GM13976 (cell line): Measurements from ENCODE around the gene MCTP2.

Experiments used
- DNase-seq: peaks from one replicate; pipeline ENCODE4 v3.0.0; 2012; ENCODE audit warnings: low spot score
- in situ Hi-C: fragments of 300-500 bp; cut with MboI; formaldehyde crosslinking; loops from one replicate; pipeline ENCODE4 v1.12.0; 2022; ENCODE audit warnings: low sequenced_read_pairs, mixed read lengths, inconsistent platforms; ENCODE audit not compliant: unreplicated experiment
- TF ChIP-seq, protein P1 (sequence below): IDR thresholded peaks from 2 replicates; pipeline ENCODE4 v1.5.1; 2012; ENCODE audit warnings: borderline replicate concordance, mild to moderate bottlenecking; ENCODE audit not compliant: insufficient read depth; ENCODE audit errors: extremely low read depth, missing control alignments, control extremely low read depth

The MCTP2 gene

DNA sequence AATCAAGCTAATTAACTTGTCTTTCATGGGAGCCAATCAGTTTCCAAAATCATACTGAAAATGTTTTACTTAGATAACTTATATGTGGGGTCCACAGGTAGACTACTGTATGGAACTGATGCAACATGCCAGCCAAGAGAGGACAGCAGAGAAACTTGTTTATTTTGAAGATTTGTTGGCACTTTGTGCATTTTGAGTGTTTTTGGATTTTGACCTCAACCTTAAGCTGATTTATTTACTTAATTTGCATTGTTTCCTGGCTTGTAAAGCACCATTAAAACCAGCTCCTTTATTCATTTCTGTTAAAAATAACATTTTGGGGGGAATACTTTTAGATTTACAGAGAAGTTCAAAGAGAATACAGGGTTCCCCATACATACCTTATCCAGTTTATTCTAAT, 166.6 kb downstream of the MCTP2 start:
- in situ Hi-C loops = no loop called here
- TF ChIP-seq, protein P1, sequence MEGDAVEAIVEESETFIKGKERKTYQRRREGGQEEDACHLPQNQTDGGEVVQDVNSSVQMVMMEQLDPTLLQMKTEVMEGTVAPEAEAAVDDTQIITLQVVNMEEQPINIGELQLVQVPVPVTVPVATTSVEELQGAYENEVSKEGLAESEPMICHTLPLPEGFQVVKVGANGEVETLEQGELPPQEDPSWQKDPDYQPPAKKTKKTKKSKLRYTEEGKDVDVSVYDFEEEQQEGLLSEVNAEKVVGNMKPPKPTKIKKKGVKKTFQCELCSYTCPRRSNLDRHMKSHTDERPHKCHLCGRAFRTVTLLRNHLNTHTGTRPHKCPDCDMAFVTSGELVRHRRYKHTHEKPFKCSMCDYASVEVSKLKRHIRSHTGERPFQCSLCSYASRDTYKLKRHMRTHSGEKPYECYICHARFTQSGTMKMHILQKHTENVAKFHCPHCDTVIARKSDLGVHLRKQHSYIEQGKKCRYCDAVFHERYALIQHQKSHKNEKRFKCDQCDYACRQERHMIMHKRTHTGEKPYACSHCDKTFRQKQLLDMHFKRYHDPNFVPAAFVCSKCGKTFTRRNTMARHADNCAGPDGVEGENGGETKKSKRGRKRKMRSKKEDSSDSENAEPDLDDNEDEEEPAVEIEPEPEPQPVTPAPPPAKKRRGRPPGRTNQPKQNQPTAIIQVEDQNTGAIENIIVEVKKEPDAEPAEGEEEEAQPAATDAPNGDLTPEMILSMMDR = no peak

DNA sequence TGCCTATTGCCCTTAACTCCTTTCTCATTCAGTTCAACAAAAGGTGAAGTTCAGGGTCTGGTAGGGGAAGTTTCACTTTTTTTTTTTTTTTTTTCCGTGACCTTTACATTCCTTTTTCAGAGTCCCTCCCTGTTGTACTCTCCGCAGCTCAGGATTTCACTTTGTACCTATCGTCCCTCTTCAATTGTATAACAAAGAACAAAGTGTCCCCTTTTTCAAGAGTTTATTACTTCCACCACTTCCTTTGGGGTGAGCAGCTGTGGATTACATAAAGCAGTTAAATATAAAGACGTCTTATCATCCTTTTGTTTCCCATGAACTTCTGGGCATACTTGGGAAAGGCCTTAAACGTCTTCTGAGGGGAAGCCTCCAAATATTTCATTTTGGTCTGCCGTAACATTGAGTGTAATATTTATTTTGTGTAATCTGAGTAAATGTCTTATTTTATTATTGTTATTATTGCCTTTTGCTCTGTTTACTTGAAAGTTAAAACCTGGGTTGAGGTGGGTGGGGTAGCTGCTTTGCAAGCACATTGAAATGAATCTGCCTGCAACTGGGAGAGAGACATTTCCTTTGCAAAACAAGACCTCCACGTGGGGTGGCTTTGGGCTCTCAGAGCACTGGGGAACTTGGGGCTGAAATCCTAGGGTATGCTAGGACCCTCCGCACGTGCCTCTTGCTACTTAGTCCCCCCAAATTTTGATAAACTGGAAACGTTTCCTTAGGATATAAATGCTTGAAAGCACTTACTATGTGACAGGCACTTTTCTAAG, 169.4 kb downstream of the MCTP2 start:
- TF ChIP-seq, protein P1 = no peak
- DNase-seq = no peak
- in situ Hi-C loops = no loop called here

More for the DNA sequence above, 166.6 kb downstream of the MCTP2 start:
- DNase-seq = no peak

DNA sequence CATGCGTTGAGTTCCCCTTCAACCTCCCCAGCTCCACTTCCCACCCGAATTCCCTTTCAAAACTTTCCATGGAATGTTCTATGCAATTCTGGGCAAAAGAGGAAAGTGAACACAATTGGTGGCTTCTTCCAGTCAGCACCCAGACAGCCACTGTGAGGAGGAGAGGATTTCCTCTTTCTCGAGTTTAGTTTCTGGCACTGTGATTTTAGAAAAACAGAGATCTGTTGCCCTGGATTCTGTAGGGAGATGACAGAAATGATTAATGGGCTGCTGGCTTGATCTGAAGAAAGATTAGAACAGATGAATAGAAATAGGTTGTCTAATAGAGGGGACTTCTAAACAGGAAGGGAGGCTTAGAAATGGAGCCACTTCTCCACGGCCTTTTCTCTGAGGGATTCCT, 172.0 kb downstream of the MCTP2 start:
- in situ Hi-C loops = no loop called here
- TF ChIP-seq, protein P1 = no peak
- DNase-seq = no peak

DNA sequence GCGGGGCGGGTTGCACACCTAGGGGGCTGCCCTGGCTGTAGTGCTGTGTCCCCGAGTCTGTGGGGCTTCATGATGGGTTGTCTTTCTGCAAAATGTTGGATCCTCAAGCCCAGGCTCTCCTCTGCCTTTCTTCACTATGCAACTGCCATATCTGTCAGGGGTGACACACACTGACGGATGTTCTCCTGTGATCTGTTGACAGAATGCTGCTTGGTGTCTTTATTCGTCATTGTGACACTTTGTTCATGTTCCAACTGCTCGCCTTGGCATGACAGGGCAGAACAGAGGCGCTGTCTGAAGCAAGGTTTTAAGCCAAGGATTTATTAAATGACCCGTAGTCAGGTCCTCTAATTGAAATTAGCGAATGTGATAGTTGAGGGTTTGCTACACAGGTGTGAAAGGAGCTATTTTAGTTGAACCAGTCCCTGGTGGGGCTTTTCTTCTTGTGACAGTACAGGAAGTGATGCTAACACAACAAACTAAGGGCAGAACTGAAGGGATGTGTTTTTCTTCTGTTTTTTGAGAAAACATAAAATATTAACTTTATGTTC, 173.4 kb downstream of the MCTP2 start:
- no peak for DNase-seq
- in situ Hi-C loops = no loop called here
- TF ChIP-seq, protein P1 = no peak

DNA sequence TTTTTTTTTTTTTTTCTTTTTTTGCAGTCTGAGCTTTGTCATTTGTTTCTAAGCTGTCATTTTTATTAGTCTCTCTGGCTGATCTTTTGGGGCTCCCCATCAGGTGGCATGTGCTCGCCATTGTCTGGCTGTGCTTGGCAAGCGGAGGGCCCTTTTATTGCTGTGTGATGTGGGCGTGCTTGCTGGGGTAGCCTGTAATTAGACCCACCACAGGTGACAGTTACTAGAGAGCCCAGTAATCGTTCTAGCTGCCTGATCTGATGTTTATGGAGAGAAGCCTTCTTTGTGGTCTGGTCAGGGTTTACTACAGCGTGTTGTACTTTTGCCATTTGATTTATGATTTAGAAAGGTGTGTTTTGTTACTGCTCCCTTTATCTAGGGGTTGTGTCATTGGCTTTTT, 179.9 kb downstream of the MCTP2 start:
- DNase-seq = no peak
- in situ Hi-C loops = no loop called here
- TF ChIP-seq, protein P1 = no peak

DNA sequence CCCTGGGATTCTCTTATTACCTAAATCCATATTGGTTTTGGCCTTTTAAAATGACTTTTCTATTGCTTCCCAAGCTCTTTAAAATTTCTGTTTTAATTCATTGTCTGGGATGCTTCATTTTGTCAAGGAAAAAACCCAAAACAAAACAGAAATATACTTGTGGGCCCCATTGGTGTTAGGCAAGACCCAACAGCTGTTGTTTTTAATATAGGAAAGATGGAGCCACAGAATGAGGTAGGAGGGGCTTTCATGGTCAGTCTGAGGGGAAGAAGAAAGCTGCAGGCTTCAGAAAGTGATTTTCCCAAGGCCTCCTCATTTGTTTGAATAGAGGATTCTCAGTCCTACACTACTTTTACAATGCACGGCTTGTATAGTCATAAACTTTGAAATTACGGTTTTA, 180.5 kb downstream of the MCTP2 start:
- TF ChIP-seq, protein P1 = no peak
- in situ Hi-C loops = no loop called here
- DNase-seq = no peak
